Rectal smooth muscle tissue (tissue), 1 donor: ENCODE measurements around the gene KCNIP3.
A peak's percentile ranks its signal among the peaks of the same experiment; 100 is the strongest.

Experiments used
- H3K27ac ChIP-seq: one replicate; pipeline ENCODE4 v1.7.0; 2013; ENCODE audit warnings: low read depth, low read length, inconsistent platforms
- H3K27me3 ChIP-seq: one replicate; pipeline ENCODE4 v1.7.0; 2013; ENCODE audit warnings: low read length; ENCODE audit not compliant: control insufficient read depth, insufficient read depth
- H3K36me3 ChIP-seq: one replicate; pipeline ENCODE4 v1.7.0; 2013; ENCODE audit warnings: low read length; ENCODE audit not compliant: control insufficient read depth, insufficient read depth
- H3K4me1 ChIP-seq: one replicate; pipeline ENCODE4 v1.7.0; 2013; ENCODE audit warnings: low read length; ENCODE audit not compliant: control insufficient read depth, insufficient read depth
- H3K4me3 ChIP-seq: one replicate; pipeline ENCODE4 v1.7.0; 2013; ENCODE audit warnings: low read length
- H3K9ac ChIP-seq: one replicate; pipeline ENCODE4 v1.7.0; 2013; ENCODE audit warnings: low read length

Gene KCNIP3

DNA sequence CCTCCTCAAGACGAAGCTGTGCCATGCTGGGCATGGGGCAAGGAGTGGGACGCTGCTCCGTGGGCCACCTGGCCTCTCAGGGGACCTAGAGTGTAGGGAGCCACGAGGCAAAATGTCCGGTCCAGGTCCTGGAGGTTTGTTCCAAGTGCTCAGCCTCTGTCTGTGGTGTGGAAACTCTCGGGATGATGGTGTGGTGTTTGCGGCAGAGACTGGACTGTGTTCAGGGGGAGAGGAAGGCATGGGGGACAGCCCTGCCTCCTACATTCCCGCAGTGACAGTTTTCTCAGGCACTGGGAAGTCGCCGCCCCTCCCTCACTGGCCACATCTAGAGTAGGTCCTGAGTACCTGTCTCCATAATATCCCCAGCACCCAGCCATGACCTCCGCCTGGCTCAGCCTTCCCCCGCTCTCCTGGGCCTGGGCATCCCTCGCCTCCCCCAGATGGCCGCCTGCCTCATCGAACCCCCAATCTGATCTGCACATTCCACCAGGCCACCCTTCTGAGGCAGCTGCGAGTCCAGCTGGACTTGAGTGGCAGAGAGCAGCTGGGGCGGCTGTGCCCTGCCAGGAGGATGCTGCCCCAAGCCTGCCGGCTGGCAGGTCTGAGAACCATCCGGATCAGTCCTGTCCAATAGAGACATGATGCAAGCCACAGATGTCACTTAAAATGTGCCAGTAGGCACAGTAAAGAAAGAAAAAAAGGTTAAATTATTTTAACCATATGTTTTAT is 6.2 kb downstream of the KCNIP3 start:
- Histone ChIP-seq H3K9ac (no peak overlapping the region), H3K4me1 (no peaks in the 10 kb centered on the region), H3K27ac (no peak overlapping the region)

DNA sequence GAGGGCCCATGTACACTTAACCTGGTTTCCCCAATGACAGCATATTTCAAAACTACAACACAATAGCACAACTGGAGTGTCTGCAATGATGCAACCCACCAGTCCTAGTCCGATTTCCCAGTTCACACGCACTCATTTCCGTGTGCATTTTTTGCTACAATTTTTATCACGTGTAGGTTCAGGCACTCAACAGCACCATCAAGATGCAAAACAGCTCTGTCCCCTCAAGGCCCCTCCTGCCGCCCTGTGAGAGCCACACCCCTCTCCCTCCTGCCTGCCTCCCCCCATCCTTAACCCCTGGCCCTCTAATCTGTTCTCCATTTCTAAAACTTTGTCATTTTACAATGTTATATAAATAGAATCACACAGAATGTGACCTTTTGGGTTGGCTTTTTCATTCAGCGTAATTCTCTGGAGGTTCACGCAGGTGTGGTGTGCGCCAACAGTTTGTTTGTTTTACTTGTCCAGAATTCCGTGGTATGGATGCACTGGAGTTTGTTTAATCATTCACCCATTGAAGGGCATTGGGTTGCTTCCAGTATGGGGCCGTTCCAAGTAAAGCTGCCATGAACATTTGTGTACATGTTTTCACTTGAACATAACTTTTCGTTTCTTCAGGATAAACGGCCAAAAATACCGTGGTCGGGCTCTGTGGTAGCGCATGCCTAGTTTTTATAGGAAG is 8.4 kb downstream of the KCNIP3 start:
- no peak overlapping the region for H3K9ac ChIP-seq
- no peaks in the 10 kb centered on the region for H3K27me3 ChIP-seq
- H3K36me3 ChIP-seq = no peaks in the 10 kb centered on the region
- H3K4me3 ChIP-seq = peak overlapping the region; percentile 9
- H3K4me1 ChIP-seq = no peaks in the 10 kb centered on the region
- H3K27ac ChIP-seq = no peak overlapping the region

More for the DNA sequence above, 6.2 kb downstream of the KCNIP3 start:
- H3K36me3 ChIP-seq = no peaks in the 10 kb centered on the region
- H3K4me3 ChIP-seq = no peak overlapping the region
- no peaks in the 10 kb centered on the region for H3K27me3 ChIP-seq

DNA sequence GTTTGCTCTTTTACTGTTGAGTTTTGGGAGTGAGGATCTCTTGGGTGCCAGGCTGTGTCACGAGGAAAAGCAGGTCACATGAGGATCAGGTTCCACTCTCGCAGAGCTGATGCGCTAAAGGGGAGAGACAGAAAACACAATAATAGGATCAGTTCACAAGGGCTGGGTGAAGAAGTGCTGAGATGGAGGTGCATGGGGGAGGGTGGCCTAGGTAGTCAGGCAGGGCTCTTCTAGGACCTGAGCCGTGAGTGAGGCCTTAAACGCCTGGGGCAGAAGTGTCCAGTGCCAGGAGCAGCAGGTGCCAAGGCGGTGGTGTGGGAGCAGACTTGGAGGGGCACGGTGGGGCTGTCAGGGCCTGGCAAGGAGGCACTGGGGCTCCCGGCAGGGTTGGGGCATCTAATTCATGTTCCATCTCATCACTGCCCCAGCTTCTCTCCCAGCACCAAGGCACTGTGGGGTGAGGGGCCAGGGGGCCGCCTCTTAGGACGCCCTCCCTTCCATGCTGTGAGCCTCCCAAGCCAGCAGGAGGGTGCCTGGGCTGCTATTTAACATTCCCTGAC is 9.3 kb downstream of the KCNIP3 start:
- Histone ChIP-seq H3K4me1 (no peaks in the 10 kb centered on the region), H3K36me3 (no peaks in the 10 kb centered on the region)

GRCh38 chr2:95307036-95307435 is 9.9 kb downstream of the KCNIP3 start:
- no peaks in the 10 kb centered on the region for H3K36me3 ChIP-seq
- H3K4me3 ChIP-seq = no peak overlapping the region
- no peak overlapping the region for H3K9ac ChIP-seq
- no peak overlapping the region for H3K27ac ChIP-seq
- no peaks in the 10 kb centered on the region for H3K4me1 ChIP-seq
- H3K27me3 ChIP-seq = no peaks in the 10 kb centered on the region

More for the DNA sequence above, 9.3 kb downstream of the KCNIP3 start:
- Histone ChIP-seq H3K9ac (no peak overlapping the region), H3K4me3 (no peak overlapping the region), H3K27me3 (no peaks in the 10 kb centered on the region), H3K27ac (no peak overlapping the region)

DNA sequence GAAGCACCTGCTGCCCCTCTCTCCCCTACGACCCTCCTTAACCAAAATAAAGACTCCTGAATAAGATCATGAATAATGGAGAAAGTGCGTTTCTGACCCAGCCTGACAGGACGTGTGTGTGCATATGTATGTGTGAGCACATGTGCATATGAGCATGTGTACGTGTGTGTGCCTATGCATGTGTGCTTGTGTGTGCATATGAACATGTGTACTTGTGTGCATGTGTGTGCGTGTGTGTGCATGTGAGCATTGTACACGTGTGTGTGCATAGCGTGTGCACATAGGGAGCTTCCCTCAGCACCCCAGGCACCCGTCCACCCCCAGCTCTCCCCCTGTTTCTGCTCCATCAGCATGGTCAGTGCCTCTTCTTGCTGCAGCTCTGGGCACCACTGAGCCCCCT is 10.7 kb downstream of the KCNIP3 start:
- Histone ChIP-seq H3K27ac (no peak overlapping the region), H3K4me3 (no peak overlapping the region), H3K9ac (no peak overlapping the region), H3K27me3 (no peaks in the 10 kb centered on the region), H3K36me3 (no peaks in the 10 kb centered on the region), H3K4me1 (no peaks in the 10 kb centered on the region)

DNA sequence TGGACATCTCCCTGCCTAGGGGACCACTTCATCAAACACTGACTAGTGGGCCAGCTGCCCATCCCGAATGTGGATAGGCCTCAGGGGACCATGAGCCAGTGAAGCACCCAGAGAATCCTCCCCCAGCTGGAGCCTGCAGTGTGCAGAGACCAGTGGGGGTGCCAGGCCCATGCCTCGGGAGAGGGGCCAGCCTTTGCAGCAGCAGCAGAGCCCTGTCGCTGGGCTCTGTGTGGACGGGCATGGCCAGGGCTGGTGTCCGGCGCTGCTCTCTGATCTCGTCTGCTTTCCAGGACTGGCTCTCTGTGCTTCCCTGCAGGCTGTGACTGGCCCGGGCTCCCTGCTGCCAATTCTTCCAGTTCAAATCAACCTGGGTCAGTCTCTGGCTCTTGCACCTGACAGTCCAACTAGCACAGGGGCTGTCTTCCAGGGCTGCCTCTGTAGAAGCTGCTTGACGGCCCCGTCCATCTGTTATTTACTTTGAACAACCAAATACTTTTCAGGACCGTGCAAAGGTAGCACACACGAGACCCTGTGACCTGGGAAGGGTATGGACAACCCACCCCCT is 11.4 kb downstream of the KCNIP3 start:
- no peak overlapping the region for H3K27ac ChIP-seq
- H3K4me1 ChIP-seq = no peaks in the 10 kb centered on the region
- H3K27me3 ChIP-seq = no peaks in the 10 kb centered on the region
- H3K36me3 ChIP-seq = no peaks in the 10 kb centered on the region
- no peak overlapping the region for H3K9ac ChIP-seq
- H3K4me3 ChIP-seq = no peak overlapping the region

DNA sequence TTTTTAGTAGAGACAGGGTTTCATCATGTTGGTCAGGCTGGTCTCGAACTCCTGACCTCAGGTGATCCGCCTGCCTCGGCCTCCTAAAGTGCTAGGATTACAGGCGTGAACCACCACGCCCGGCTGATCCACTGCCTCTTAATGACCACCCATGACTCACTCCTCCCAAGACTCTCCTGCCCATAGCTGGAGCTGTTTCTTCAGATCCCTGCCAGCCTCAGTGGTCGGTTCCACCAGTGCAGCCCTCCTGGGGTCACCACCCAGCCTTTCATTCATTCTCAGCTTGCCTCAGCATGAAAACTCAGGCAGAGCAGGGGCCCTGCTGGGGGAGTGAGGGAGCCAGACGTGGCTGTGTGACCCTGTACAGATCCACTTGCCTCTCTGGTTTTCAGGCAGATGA is 12.5 kb downstream of the KCNIP3 start:
- Histone ChIP-seq H3K27me3 (no peaks in the 10 kb centered on the region), H3K36me3 (no peaks in the 10 kb centered on the region), H3K27ac (no peak overlapping the region), H3K4me1 (no peaks in the 10 kb centered on the region), H3K4me3 (no peak overlapping the region), H3K9ac (no peak overlapping the region)

- Histone ChIP-seq H3K4me1 (no peaks in the 10 kb centered on the region), H3K9ac (no peak overlapping the region), H3K36me3 (no peaks in the 10 kb centered on the region), H3K27ac (no peak overlapping the region), H3K4me3 (no peak overlapping the region), H3K27me3 (no peaks in the 10 kb centered on the region)
These were observed 13.1 kb downstream of the KCNIP3 start for GRCh38 chr2:95310216-95310615.

GRCh38 chr2:95310651-95311050 is 13.5 kb downstream of the KCNIP3 start:
- no peaks in the 10 kb centered on the region for H3K36me3 ChIP-seq
- H3K27me3 ChIP-seq = no peaks in the 10 kb centered on the region
- no peaks in the 10 kb centered on the region for H3K4me1 ChIP-seq
- H3K9ac ChIP-seq = no peak overlapping the region
- no peak overlapping the region for H3K4me3 ChIP-seq
- H3K27ac ChIP-seq = no peak overlapping the region

GRCh38 chr2:95311815-95312542 is 14.8 kb downstream of the KCNIP3 start:
- no peaks in the 10 kb centered on the region for H3K4me1 ChIP-seq
- no peak overlapping the region for H3K9ac ChIP-seq
- H3K36me3 ChIP-seq = no peaks in the 10 kb centered on the region
- no peak overlapping the region for H3K27ac ChIP-seq
- H3K27me3 ChIP-seq = no peaks in the 10 kb centered on the region
- H3K4me3 ChIP-seq = no peak overlapping the region

DNA sequence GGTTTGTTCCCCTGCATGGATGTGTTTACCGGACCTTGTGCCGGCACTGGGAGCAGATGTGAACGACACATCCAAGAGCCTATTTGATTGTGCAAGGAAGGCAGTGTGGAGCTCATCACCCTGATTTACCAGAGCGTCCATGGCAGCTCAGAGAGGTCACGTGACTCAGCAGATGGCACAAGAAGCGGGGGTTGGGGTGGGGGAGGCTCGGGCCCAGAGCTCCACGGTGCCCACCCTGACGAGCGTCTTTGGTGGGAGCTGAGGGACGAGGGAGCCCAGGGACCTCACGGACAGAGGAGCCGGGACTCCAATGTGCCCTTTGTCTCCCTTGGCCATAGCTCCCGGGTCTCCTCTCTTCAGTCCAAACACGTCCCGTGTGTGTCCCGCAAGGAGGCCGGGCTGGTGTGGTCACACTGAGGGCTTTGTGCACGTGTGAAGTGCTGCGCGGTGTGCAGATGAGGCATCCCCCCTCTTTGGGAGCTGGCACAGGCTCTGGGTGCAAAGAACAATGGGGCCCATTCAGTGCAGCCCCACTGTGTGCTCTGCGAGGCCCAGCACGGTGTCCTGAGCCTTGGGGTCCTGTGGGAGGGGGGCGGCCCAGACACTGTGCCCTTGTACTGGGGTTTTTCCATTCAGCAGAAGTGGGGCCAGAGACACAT is 15.5 kb downstream of the KCNIP3 start:
- Histone ChIP-seq H3K4me1 (no peaks in the 10 kb centered on the region), H3K27ac (no peak overlapping the region), H3K9ac (no peak overlapping the region), H3K27me3 (no peaks in the 10 kb centered on the region), H3K36me3 (no peaks in the 10 kb centered on the region), H3K4me3 (no peak overlapping the region)
